Endodermal cell (in vitro differentiated cells): Measurements from ENCODE around the gene GLIS1. TPM values are rescaled to one million over a fixed set of nuclear protein-coding genes. Genes with fewer than 3 reads are reported as not detected.

ENCODE experiments used
- DNase-seq: peaks from one replicate; pipeline ENCODE4 v3.0.0-alpha.2; 2017
- H3K27ac ChIP-seq: 2 replicates; pipeline ENCODE4 v1.5.1; 2013; ENCODE audit warnings: mild to moderate bottlenecking, low read depth, low read length, moderate library complexity
- H3K27me3 ChIP-seq: 2 replicates; pipeline ENCODE4 v1.6.1; 2013; ENCODE audit warnings: mild to moderate bottlenecking, low read length, moderate library complexity; ENCODE audit not compliant: insufficient read depth, control insufficient read depth, poor library complexity, severe bottlenecking
- H3K36me3 ChIP-seq: 2 replicates; pipeline ENCODE4 v1.7.0; 2013; ENCODE audit warnings: mild to moderate bottlenecking, low read length, moderate library complexity; ENCODE audit not compliant: control insufficient read depth, insufficient read depth
- H3K4me1 ChIP-seq: one replicate; pipeline ENCODE4 v1.7.0; 2013; ENCODE audit warnings: low read length; ENCODE audit not compliant: control insufficient read depth, insufficient read depth
- H3K4me3 ChIP-seq: 2 replicates; pipeline ENCODE4 v1.5.1; 2013; ENCODE audit warnings: mild to moderate bottlenecking, low read length, moderate library complexity
- H3K9ac ChIP-seq: 2 replicates; pipeline ENCODE4 v1.6.1; 2013; ENCODE audit warnings: mild to moderate bottlenecking, low read length, moderate library complexity; ENCODE audit not compliant: poor library complexity, severe bottlenecking; ENCODE audit errors: extremely low read depth
- H3K9me3 ChIP-seq: 2 replicates; pipeline ENCODE4 v1.6.1; 2013; ENCODE audit warnings: mild to moderate bottlenecking, low read length, moderate library complexity; ENCODE audit not compliant: control insufficient read depth
- H3K27ac Mint-ChIP-seq: 2 replicates; pipeline ENCODE4 v1.8.0; 2020; ENCODE audit warnings: mixed read lengths
- H3K27me3 Mint-ChIP-seq: 2 replicates; pipeline ENCODE4 v1.8.0; 2021; ENCODE audit warnings: mild to moderate bottlenecking, mixed read lengths; ENCODE audit not compliant: insufficient read depth
- H3K36me3 Mint-ChIP-seq: 2 replicates; pipeline ENCODE4 v1.8.0; 2020; ENCODE audit warnings: low read depth, mixed read lengths
- H3K4me1 Mint-ChIP-seq: 2 replicates; pipeline ENCODE4 v1.8.0; 2020; ENCODE audit warnings: mixed read lengths
- H3K4me3 Mint-ChIP-seq: 2 replicates; pipeline ENCODE4 v1.8.0; 2020; ENCODE audit warnings: mild to moderate bottlenecking, moderate library complexity, mixed read lengths
- H3K9me3 Mint-ChIP-seq: 2 replicates; pipeline ENCODE4 v1.8.0; 2020; ENCODE audit warnings: mild to moderate bottlenecking, mixed read lengths
- WGBS, 2 experiments: methylation state at CpG; one replicate each; pipeline versions ENCODE4 v1.1.5 to v1.1.7; 2013; ENCODE audit warnings: missing lambda C conversion rate in 2 of 2, mixed read lengths in 1 of 2; ENCODE audit not compliant: insufficient coverage in 1 of 2, insufficient read length in 1 of 2; 5-methylcytosine and 5-hydroxymethylcytosine counted together
- total RNA-seq, 2 donors: library from RNA; stranded (reverse); fragmentation: NEBNext Ultra II Directional in 1 of 2; extraction: Animal tissue kit (Norgen Biotek cat#: 25700) in 1 of 2; gene quantifications; 2 replicates in 1 of 2; 3 replicates in 1 of 2; pipeline ENCODE4 v1.2.1, GENCODE V29; 2021
- TF ChIP-seq, protein P1 (sequence below): fragments of 200-600 bp; sonication (generic); conservative IDR thresholded peaks from 2 replicates; pipeline ENCODE4 v1.5.0; 2021; ENCODE audit warnings: antibody characterized with exemption, mild to moderate bottlenecking

Gene GLIS1
- total RNA-seq, 2 donors from 2014 or later = 2.1 to 3.9 TPM

DNA sequence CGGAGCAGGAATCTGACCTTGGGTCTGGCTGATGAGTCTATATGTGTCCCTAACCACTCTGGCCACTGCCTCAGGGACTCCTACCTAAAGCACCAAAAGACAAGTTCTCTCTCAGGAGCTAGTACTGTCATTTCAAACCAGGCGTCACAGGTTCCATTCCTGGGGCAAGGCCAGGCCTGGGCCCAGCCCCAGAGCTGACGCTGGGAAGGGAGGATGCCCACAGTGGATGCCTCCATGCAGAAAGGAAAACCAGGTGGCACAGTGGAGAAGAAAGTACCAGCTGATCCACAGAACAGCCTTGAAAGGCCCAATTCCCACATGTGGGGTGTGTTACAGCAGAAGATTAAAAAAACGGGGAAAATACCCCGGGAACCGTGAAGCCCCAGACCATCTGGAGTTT is 202.4 kb downstream of the GLIS1 start:
- Mint-ChIP-seq H3K4me3 (no peak overlapping the region), H3K27ac (no peak overlapping the region), H3K27me3 (peaks cover 2% of the 10 kb centered on the region), H3K9me3 (no peaks in the 10 kb centered on the region), H3K36me3 (no peaks in the 10 kb centered on the region), H3K4me1 (no peaks in the 10 kb centered on the region)
- Histone ChIP-seq H3K9me3 (no peaks in the 10 kb centered on the region), H3K27ac (no peak overlapping the region), H3K9ac (no peak overlapping the region), H3K36me3 (no peaks in the 10 kb centered on the region), H3K27me3 (no peaks in the 10 kb centered on the region), H3K4me3 (no peak overlapping the region), H3K4me1 (no peaks in the 10 kb centered on the region)
- WGBS, 2 experiments = 88 to 90% methylated on average over 6 of the region's 6 CpGs
- TF ChIP-seq, protein P1, sequence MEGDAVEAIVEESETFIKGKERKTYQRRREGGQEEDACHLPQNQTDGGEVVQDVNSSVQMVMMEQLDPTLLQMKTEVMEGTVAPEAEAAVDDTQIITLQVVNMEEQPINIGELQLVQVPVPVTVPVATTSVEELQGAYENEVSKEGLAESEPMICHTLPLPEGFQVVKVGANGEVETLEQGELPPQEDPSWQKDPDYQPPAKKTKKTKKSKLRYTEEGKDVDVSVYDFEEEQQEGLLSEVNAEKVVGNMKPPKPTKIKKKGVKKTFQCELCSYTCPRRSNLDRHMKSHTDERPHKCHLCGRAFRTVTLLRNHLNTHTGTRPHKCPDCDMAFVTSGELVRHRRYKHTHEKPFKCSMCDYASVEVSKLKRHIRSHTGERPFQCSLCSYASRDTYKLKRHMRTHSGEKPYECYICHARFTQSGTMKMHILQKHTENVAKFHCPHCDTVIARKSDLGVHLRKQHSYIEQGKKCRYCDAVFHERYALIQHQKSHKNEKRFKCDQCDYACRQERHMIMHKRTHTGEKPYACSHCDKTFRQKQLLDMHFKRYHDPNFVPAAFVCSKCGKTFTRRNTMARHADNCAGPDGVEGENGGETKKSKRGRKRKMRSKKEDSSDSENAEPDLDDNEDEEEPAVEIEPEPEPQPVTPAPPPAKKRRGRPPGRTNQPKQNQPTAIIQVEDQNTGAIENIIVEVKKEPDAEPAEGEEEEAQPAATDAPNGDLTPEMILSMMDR = no peak
- DNase-seq = no peak

DNA sequence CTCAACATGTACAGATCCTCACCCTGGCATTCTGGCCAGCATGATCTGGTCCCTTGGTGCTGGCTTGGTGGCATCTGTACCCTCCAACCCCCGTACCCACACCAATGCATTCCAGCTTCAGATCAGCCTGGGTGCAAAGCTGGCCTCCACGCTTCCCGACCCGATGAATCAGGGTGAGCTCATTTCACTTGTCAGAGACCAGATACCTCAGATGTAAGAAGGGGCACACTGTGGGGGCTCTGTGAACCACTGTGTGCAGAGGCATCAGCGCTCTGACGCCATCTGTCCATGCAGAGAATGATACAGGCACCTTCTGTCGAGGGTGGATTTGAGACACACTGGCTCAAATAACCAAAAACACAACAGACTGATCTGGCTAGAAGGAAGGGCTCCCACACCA is 203.1 kb downstream of the GLIS1 start:
- Histone ChIP-seq H3K27ac (no peak overlapping the region), H3K4me1 (no peaks in the 10 kb centered on the region), H3K9ac (no peak overlapping the region), H3K4me3 (no peak overlapping the region), H3K27me3 (no peaks in the 10 kb centered on the region), H3K9me3 (no peaks in the 10 kb centered on the region), H3K36me3 (no peaks in the 10 kb centered on the region)
- no peak overlapping the region for H3K4me3 Mint-ChIP-seq
- no peaks in the 10 kb centered on the region for H3K4me1 Mint-ChIP-seq
- no peaks in the 10 kb centered on the region for H3K36me3 Mint-ChIP-seq
- no peaks in the 10 kb centered on the region for H3K9me3 Mint-ChIP-seq
- no peak overlapping the region for H3K27ac Mint-ChIP-seq
- no peak for DNase-seq
- TF ChIP-seq, protein P1 = no peak
- peaks cover 2% of the 10 kb centered on the region for H3K27me3 Mint-ChIP-seq
- 89 to 91% methylated on average over 6 to 7 of the region's 7 CpGs for WGBS, 2 experiments

DNA sequence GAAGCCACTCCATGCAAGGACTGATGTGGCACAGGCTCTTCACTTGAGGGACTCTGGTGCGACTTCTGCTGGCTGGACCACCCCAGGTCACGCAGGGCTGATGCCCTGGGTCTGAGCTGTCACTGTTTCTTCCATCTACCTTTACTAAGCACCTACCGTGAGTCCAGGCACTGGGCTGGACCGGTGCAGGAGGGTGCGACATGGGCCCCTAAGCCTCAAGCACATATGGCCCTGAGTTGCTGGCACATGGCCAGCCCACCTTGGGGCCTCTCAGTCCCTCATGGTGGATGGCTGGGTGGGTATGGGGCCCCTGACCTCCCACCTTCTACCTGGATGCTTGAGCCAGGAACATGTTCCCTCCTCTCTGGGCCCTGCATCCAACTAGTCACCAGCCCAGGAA is 203.7 kb downstream of the GLIS1 start:
- no peak overlapping the region for H3K4me3 Mint-ChIP-seq
- TF ChIP-seq, protein P1 = no peak
- Histone ChIP-seq H3K9ac (no peak overlapping the region), H3K4me1 (no peaks in the 10 kb centered on the region), H3K27me3 (no peaks in the 10 kb centered on the region), H3K36me3 (no peaks in the 10 kb centered on the region), H3K27ac (no peak overlapping the region), H3K9me3 (no peaks in the 10 kb centered on the region), H3K4me3 (no peak overlapping the region)
- 93 to 100% methylated on average over 1 to 5 of the region's 5 CpGs for WGBS, 2 experiments
- H3K4me1 Mint-ChIP-seq = no peaks in the 10 kb centered on the region
- no peak for DNase-seq
- no peaks in the 10 kb centered on the region for H3K36me3 Mint-ChIP-seq
- H3K9me3 Mint-ChIP-seq = no peaks in the 10 kb centered on the region
- no peak overlapping the region for H3K27ac Mint-ChIP-seq
- H3K27me3 Mint-ChIP-seq = peaks cover 2% of the 10 kb centered on the region
